HL-60 (cell line): ENCODE data around the gene SHC2.

Experiments
- DNase-seq, 2 experiments: peaks; one replicate each; pipeline ENCODE4 v3.0.0-alpha.2; 2010 to 2020; ENCODE audit warnings: low read depth in 1 of 2, low spot score in 1 of 2
- H3K27ac ChIP-seq: fragments of 250-450 bp; sonication (Bioruptor Pico); replicated peaks from 2 replicates; pipeline ENCODE4 v1.5.1; 2020; ENCODE audit warnings: mild to moderate bottlenecking, moderate library complexity
- H3K27me3 ChIP-seq: fragments of 250-450 bp; sonication (Bioruptor Pico); 2 replicates; pipeline ENCODE4 v1.5.1; 2021; ENCODE audit warnings: mild to moderate bottlenecking, moderate library complexity; ENCODE audit not compliant: insufficient read depth, poor library complexity, severe bottlenecking
- H3K4me3 ChIP-seq: replicated peaks from 2 replicates; pipeline ENCODE4 v1.5.1; 2011; ENCODE audit warnings: mild to moderate bottlenecking, control low read depth, low read length; ENCODE audit not compliant: insufficient read depth
- CTCF ChIP-seq: IDR thresholded peaks from one replicate; pipeline ENCODE4 v1.5.1; 2011; ENCODE audit warnings: low read length, control low read depth, inconsistent platforms; ENCODE audit not compliant: insufficient read depth
- GABPA ChIP-seq: IDR thresholded peaks from 2 replicates; pipeline ENCODE4 v1.6.1; 2012; ENCODE audit warnings: low read depth
- POLR2AphosphoS5 ChIP-seq: IDR thresholded peaks from 2 replicates; pipeline ENCODE4 v1.6.1; 2012; ENCODE audit warnings: low read depth
- REST ChIP-seq: IDR thresholded peaks from 2 replicates; pipeline ENCODE4 v1.6.1; 2012; ENCODE audit warnings: low read depth; ENCODE audit not compliant: insufficient replicate concordance
- SPI1 ChIP-seq: IDR thresholded peaks from 2 replicates; pipeline ENCODE4 v1.6.1; 2012; ENCODE audit warnings: low read depth, mild to moderate bottlenecking, borderline replicate concordance

Gene SHC2

GRCh38 chr19:440391-441212 lies 20.2 kb downstream of the SHC2 start:
- no peak for TF ChIP-seq REST
- TF ChIP-seq GABPA: no peak
- no peak for TF ChIP-seq CTCF
- no peak overlapping the region for H3K4me3 ChIP-seq

GRCh38 chr19:439167-439900 lies 21.5 kb downstream of the SHC2 start:
- Histone ChIP-seq H3K27ac (no peak overlapping the region), H3K27me3 (no peaks in the 10 kb centered on the region), H3K4me3 (no peak overlapping the region)
- no peak for TF ChIP-seq SPI1
- no peak for TF ChIP-seq GABPA
- no peak for TF ChIP-seq REST
- TF ChIP-seq CTCF: no peak
- no peak for TF ChIP-seq POLR2AphosphoS5
- DNase-seq: no peak

More at GRCh38 chr19:440391-441212, 20.2 kb downstream of the SHC2 start:
- H3K27ac ChIP-seq: no peak overlapping the region
- DNase-seq: no peak
- H3K27me3 ChIP-seq: no peaks in the 10 kb centered on the region

GRCh38 chr19:438416-438958 lies 22.3 kb downstream of the SHC2 start:
- Histone ChIP-seq H3K27ac (no peak overlapping the region), H3K27me3 (no peaks in the 10 kb centered on the region), H3K4me3 (no peak overlapping the region)
- no peak for TF ChIP-seq CTCF
- no peak for TF ChIP-seq POLR2AphosphoS5
- TF ChIP-seq REST: no peak
- TF ChIP-seq GABPA: no peak
- TF ChIP-seq SPI1: no peak
- DNase-seq: no peak
